Esophagus (tissue), 2 donors: ENCODE results near the gene RAP1GAP2. TPM values are rescaled to one million over a fixed set of nuclear protein-coding genes. Genes with fewer than 3 reads are reported as not detected.

Experiments
- H3K27ac ChIP-seq, 2 donors: one replicate each; pipeline ENCODE4 v1.5.1; 2013; ENCODE audit warnings: low read depth in 2 of 2, mild to moderate bottlenecking in 2 of 2, inconsistent platforms in 1 of 2, low read length in 1 of 2, moderate library complexity in 1 of 2
- H3K27me3 ChIP-seq, 2 donors: one replicate each; pipeline ENCODE4 v1.6.1; 2013; ENCODE audit warnings: low read length in 2 of 2, control low read depth in 1 of 2, mild to moderate bottlenecking in 1 of 2; ENCODE audit not compliant: insufficient read depth in 2 of 2, control insufficient read depth in 1 of 2
- H3K36me3 ChIP-seq, 2 donors: one replicate each; pipeline ENCODE4 v1.6.1; 2013; ENCODE audit warnings: low read length in 1 of 2; ENCODE audit not compliant: control insufficient read depth in 2 of 2, insufficient read depth in 2 of 2
- H3K4me1 ChIP-seq, 2 donors: one replicate each; pipeline ENCODE4 v1.6.1; 2013; ENCODE audit warnings: low read length in 1 of 2; ENCODE audit not compliant: control insufficient read depth in 2 of 2, insufficient read depth in 2 of 2
- H3K4me3 ChIP-seq, 2 donors: one replicate each; pipeline ENCODE4 v1.5.1; 2013; ENCODE audit warnings: low read length in 2 of 2, mild to moderate bottlenecking in 2 of 2, low read depth in 1 of 2, moderate library complexity in 1 of 2
- H3K9me3 ChIP-seq, 2 donors: one replicate each; pipeline ENCODE4 v1.6.1; 2013; ENCODE audit warnings: mild to moderate bottlenecking in 2 of 2, low read depth in 1 of 2, low read length in 1 of 2, moderate library complexity in 1 of 2; ENCODE audit not compliant: control insufficient read depth in 2 of 2, insufficient read depth in 1 of 2
- WGBS, 2 donors: extraction: QIAGEN DNeasy Blood & Tissue Kit; methylation state at CpG; one replicate each; pipeline ENCODE4 v1.1.7; 2013; 5-methylcytosine and 5-hydroxymethylcytosine counted together
- polyA plus RNA-seq, 2 donors: library from polyadenylated mRNA; stranded (reverse); fragments of 200-250 nt; gene quantifications; one replicate each; pipeline ENCODE4 v1.2.3, GENCODE V29; 2013
- donor health status: healthy with polysubstance abuse.
- donor health status: Bipolar disorder and iron deficiency.

RAP1GAP2 gene
- polyA plus RNA-seq, 2 donors, result 3.6 to 5.1 TPM

- 71 to 83% methylated on average over 13 of the region's 13 CpGs for WGBS, 2 donors
- H3K4me3 ChIP-seq, result no peak overlapping the region
- H3K4me1 ChIP-seq, result no peaks in the 10 kb centered on the region
- H3K27ac ChIP-seq, result no peak overlapping the region
- H3K36me3 ChIP-seq, result no peaks in the 10 kb centered on the region
- H3K27me3 ChIP-seq, result no peaks in the 10 kb centered on the region
- no peaks in the 10 kb centered on the region for H3K9me3 ChIP-seq
These were observed 73.4 kb downstream of the RAP1GAP2 start for GRCh38 chr17:2869604-2870003.

- no peak overlapping the region for H3K4me3 ChIP-seq
- no peak overlapping the region for H3K27ac ChIP-seq
- H3K4me1 ChIP-seq, result no peaks in the 10 kb centered on the region
- no peaks in the 10 kb centered on the region for H3K9me3 ChIP-seq
- WGBS, 2 donors, result 68 to 69% methylated on average over 7 of the region's 7 CpGs
- no peaks in the 10 kb centered on the region for H3K27me3 ChIP-seq
- H3K36me3 ChIP-seq, result no peaks in the 10 kb centered on the region
These were observed 75.0 kb downstream of the RAP1GAP2 start for GRCh38 chr17:2871205-2871604.

- 79 to 81% methylated on average over 9 of the region's 9 CpGs for WGBS, 2 donors
- Histone ChIP-seq H3K27ac (no peak overlapping the region), H3K4me1 (no peaks in the 10 kb centered on the region), H3K9me3 (no peaks in the 10 kb centered on the region), H3K36me3 (no peaks in the 10 kb centered on the region), H3K4me3 (no peak overlapping the region), H3K27me3 (no peaks in the 10 kb centered on the region)
These were observed 75.5 kb downstream of the RAP1GAP2 start for GRCh38 chr17:2871720-2872119.

- Histone ChIP-seq H3K9me3 (no peaks in the 10 kb centered on the region), H3K27me3 (no peaks in the 10 kb centered on the region), H3K4me1 (no peaks in the 10 kb centered on the region), H3K27ac (no peak overlapping the region), H3K36me3 (no peaks in the 10 kb centered on the region), H3K4me3 (no peak overlapping the region)
- WGBS, 2 donors, result 65% methylated on average over 8 of the region's 8 CpGs
These were observed 76.0 kb downstream of the RAP1GAP2 start for GRCh38 chr17:2872282-2872681.

- H3K9me3 ChIP-seq, result no peaks in the 10 kb centered on the region
- no peak overlapping the region for H3K4me3 ChIP-seq
- 43 to 48% methylated on average over 5 of the region's 5 CpGs for WGBS, 2 donors
- H3K27me3 ChIP-seq, result no peaks in the 10 kb centered on the region
- H3K4me1 ChIP-seq, result peaks cover 0 to 3% of the 10 kb centered on the region in 2 donors
- no peak overlapping the region for H3K27ac ChIP-seq
- H3K36me3 ChIP-seq, result no peaks in the 10 kb centered on the region
These were observed 78.0 kb downstream of the RAP1GAP2 start for GRCh38 chr17:2874189-2874686.

- Histone ChIP-seq H3K4me3 (no peak overlapping the region), H3K9me3 (no peaks in the 10 kb centered on the region), H3K27me3 (no peaks in the 10 kb centered on the region), H3K27ac (no peak overlapping the region), H3K4me1 (peaks cover 0 to 3% of the 10 kb centered on the region in 2 donors), H3K36me3 (no peaks in the 10 kb centered on the region)
- WGBS, 2 donors, result 86 to 88% methylated on average over 13 of the region's 13 CpGs
These were observed 79.4 kb downstream of the RAP1GAP2 start for GRCh38 chr17:2875608-2876007.

GRCh38 chr17:2876467-2876866, 80.2 kb downstream of the RAP1GAP2 start:
- Histone ChIP-seq H3K27me3 (no peaks in the 10 kb centered on the region), H3K27ac (no peak overlapping the region), H3K4me1 (peaks cover 0 to 3% of the 10 kb centered on the region in 2 donors), H3K4me3 (no peak overlapping the region), H3K36me3 (no peaks in the 10 kb centered on the region), H3K9me3 (no peaks in the 10 kb centered on the region)
- 65 to 67% methylated on average over 6 of the region's 6 CpGs for WGBS, 2 donors

- Histone ChIP-seq H3K9me3 (no peaks in the 10 kb centered on the region), H3K27me3 (no peaks in the 10 kb centered on the region), H3K27ac (no peak overlapping the region), H3K4me1 (peaks cover 0 to 3% of the 10 kb centered on the region in 2 donors), H3K36me3 (no peaks in the 10 kb centered on the region), H3K4me3 (no peak overlapping the region)
- 88 to 90% methylated on average over 16 of the region's 16 CpGs for whole genome bisulfite sequencing, 2 donors
These were observed 82.6 kb downstream of the RAP1GAP2 start for GRCh38 chr17:2878751-2879254.

GRCh38 chr17:2880050-2880449, 83.8 kb downstream of the RAP1GAP2 start:
- Histone ChIP-seq H3K9me3 (no peaks in the 10 kb centered on the region), H3K4me1 (peaks cover 0 to 3% of the 10 kb centered on the region in 2 donors), H3K27ac (no peak overlapping the region), H3K27me3 (no peaks in the 10 kb centered on the region), H3K4me3 (no peak overlapping the region), H3K36me3 (no peaks in the 10 kb centered on the region)
- WGBS, 2 donors, result 72 to 78% methylated on average over 8 of the region's 8 CpGs

- Histone ChIP-seq H3K27ac (no peak overlapping the region), H3K36me3 (no peaks in the 10 kb centered on the region), H3K27me3 (no peaks in the 10 kb centered on the region), H3K4me3 (no peak overlapping the region), H3K9me3 (no peaks in the 10 kb centered on the region), H3K4me1 (peaks cover 0 to 3% of the 10 kb centered on the region in 2 donors)
- WGBS, 2 donors, result 88 to 92% methylated on average over 5 of the region's 5 CpGs
These were observed 85.1 kb downstream of the RAP1GAP2 start for GRCh38 chr17:2881295-2881694.
